ENCODE measurements around the gene PRSS36. TPM values are rescaled to one million over a fixed set of nuclear protein-coding genes. Genes with fewer than 3 reads are reported as not detected.

The PRSS36 gene
- 0.66 and 0.72 TPM in 2 replicates for total RNA-seq (2021)
- long read RNA-seq, partial matches to known transcripts, result 1 of 2 reads
- long read RNA-seq, other reads (novel, unspliced or antisense), result 1 of 2 reads

DNA sequence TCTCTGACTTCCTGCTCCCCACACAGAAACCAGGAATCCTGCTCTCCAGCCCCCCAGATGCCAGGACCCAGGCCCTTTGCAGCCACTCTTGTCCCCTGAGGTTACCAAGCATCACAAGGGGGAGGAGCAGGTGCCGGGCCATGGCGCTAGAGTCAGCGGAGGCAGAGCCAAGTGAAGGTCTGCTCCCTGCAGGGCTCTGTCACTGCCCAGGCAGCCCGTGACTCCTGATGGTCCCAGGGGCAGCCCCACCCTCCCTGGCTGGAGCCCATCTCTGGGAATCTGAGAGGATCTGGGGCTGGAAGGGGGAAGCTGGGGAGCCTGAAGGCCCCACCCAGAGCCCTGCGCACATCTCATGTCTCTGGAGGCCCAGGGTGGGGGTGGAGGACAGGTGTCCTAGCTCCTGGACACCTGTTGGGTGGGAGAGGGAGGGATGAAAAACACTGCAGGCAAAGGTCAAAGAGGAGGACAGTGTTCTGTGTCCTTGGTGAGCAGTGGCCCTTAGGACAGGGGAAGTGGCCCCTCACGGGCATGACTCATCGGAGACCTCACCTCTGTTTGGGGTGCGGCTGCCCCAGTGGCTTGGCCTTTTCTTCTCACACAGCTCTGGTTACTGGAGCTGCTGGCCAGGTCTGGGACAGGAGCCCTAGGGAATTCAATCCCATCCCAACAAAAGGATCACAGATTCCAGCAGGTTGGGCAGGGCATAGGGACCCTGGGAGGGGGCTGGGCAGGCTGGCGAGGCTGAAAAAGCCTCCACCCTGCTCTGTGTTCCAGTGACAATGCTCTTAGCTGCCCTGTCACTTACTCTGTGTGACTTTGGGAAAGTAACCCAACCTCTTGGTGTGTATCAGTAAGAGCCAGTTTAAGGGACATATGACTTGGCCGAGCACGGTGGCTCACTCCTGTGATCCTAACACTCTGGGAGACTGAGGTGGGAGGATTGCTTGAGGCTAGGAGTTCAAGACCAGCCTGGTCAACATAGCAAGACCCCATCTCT is at the start of gene PRSS36:
Gene PRSS36 (minus strand): TSS at position 173 of the 997 bp plus-strand sequence. CDS start 31 bp downstream, at position 142.
- H3K23me2 ChIP-seq (ENCODE audit: insufficient read length, low read depth, low read length, poor library complexity, severe bottlenecking), result peaks cover 7% of the 10 kb centered on the region
- no peaks in the 10 kb centered on the region for H3K27me3 ChIP-seq (ENCODE audit: insufficient read depth, low read length)
- H4K20me1 ChIP-seq (ENCODE audit: control insufficient read depth, insufficient read depth, insufficient read length), result no peaks in the 10 kb centered on the region
- no peak within 1 kb of the TSS for H3K18ac ChIP-seq (ENCODE audit: insufficient read length, low read depth, low read length)
- H3K14ac ChIP-seq (ENCODE audit: insufficient read depth, low read length), result no peak within 1 kb of the TSS
- H2BK12ac ChIP-seq (ENCODE audit: insufficient read length, low read depth, low read length), result no peak within 1 kb of the TSS
- no peak within 1 kb of the TSS for H2BK20ac ChIP-seq (ENCODE audit: low read depth, low read length, poor library complexity, severe bottlenecking)
- no peaks in the 10 kb centered on the region for H3K79me1 ChIP-seq (ENCODE audit: insufficient read depth, low read depth, low read length, poor library complexity, severe bottlenecking)
- H3K4me1 ChIP-seq (ENCODE audit: insufficient read depth, low read length), result no peaks in the 10 kb centered on the region; the same call in 1 of the 2 replicates
- H2BK15ac ChIP-seq (ENCODE audit: low read depth, low read length), result no peak within 1 kb of the TSS
- no peak within 1 kb of the TSS for H2AK5ac ChIP-seq (ENCODE audit: insufficient read length, low read length)
- H3K23ac ChIP-seq (ENCODE audit: insufficient read length, low read depth, low read length), result no peak within 1 kb of the TSS
- no peak within 1 kb of the TSS for H4K91ac ChIP-seq (ENCODE audit: insufficient read length, low read depth, low read length)
- no peak within 1 kb of the TSS for H3K9ac ChIP-seq (ENCODE audit: extremely low read depth, insufficient read length, low read length)
- H2BK120ac ChIP-seq (ENCODE audit: low read depth, low read length, poor library complexity, severe bottlenecking), result no peak within 1 kb of the TSS
- H3K56ac ChIP-seq (ENCODE audit: insufficient read length, low read depth, low read length), result no peak within 1 kb of the TSS
- no CpG with 5 or more reads among the region's 11 CpGs for WGBS (ENCODE audit: extremely low coverage, insufficient read length, low lambda C conversion rate)
- H3K9me3 ChIP-seq (ENCODE audit: control insufficient read depth, low read depth, low read length), result no peaks in the 10 kb centered on the region
- Mint-ChIP-seq H3K4me3 (no peak within 1 kb of the TSS), H3K27me3 (ENCODE audit: low read depth) (peaks cover 29% of the 10 kb centered on the region), H3K4me1 (peaks cover 15 to 35% of the 10 kb centered on the region in 2 experiments), H3K36me3 (ENCODE audit: insufficient read depth in 1 of 3, low read depth in 3 of 3) (no peaks in the 10 kb centered on the region), H3K27ac (peak within 1 kb of the TSS in 1 of 3 experiments; percentile 14; a peak in 2 of 7 replicates), H3K9me3 (no peaks in the 10 kb centered on the region; a peak in 1 of 5 replicates)
- no peak within 1 kb of the TSS for H3T11ph ChIP-seq (ENCODE audit: low read length)
- TF ChIP-seq CTCF (conservative IDR thresholded peaks at IDR 0.05), result no peak
- no peak for DNase-seq
- H3K79me2 ChIP-seq (ENCODE audit: insufficient read depth, low read length), result no peaks in the 10 kb centered on the region
- H4K8ac ChIP-seq (replicated peaks; ENCODE audit: insufficient read length, low read depth, low read length), result no peak within 1 kb of the TSS
- no peak within 1 kb of the TSS for H3K4ac ChIP-seq (ENCODE audit: low read depth, low read length)
- H3K4me2 ChIP-seq (ENCODE audit: insufficient read depth, insufficient read length, low read length), result no peak within 1 kb of the TSS
- no peak within 1 kb of the TSS for H2BK5ac ChIP-seq (ENCODE audit: insufficient read length, low read length)
- H3K27ac ChIP-seq (ENCODE audit: insufficient read length, low read depth, low read length), result no peak within 1 kb of the TSS
- H4K5ac ChIP-seq (ENCODE audit: insufficient read length, low read depth, low read length), result no peak within 1 kb of the TSS
- H2AFZ ChIP-seq (ENCODE audit: low read length), result no peak within 1 kb of the TSS

All from H9 (cell line).